Kasumi-1 (cell line): ENCODE results near the gene HOXD10.

Source experiments
- DNase-seq, 2 experiments: peaks; one replicate each; lab custom pipeline; 2025; lab: John Stamatoyannopoulos, UW

The HOXD10 gene

GRCh38 chr2:176123411-176124109 lies 7.0 kb downstream of the HOXD10 start:
- DNase-seq, result no peak

GRCh38 chr2:176124110-176124946 lies 7.8 kb downstream of the HOXD10 start:
- no peak for DNase-seq

GRCh38 chr2:176124947-176125771 lies 8.6 kb downstream of the HOXD10 start:
- DNase-seq, result no peak

- DNase-seq, result no peak
Observed at GRCh38 chr2:176125772-176126054, 9.1 kb downstream of the HOXD10 start.

- DNase-seq, result peak; percentile 78 to 79
Observed at GRCh38 chr2:176126929-176127773, 10.6 kb downstream of the HOXD10 start.

GRCh38 chr2:176127774-176128072 lies 11.1 kb downstream of the HOXD10 start:
- no peak for DNase-seq

- DNase-seq, result peak; percentile 61 to 72
Observed at GRCh38 chr2:176128172-176128981, 11.8 kb downstream of the HOXD10 start.

GRCh38 chr2:176128982-176129796 lies 12.6 kb downstream of the HOXD10 start, which contains the start of gene HOXD8:
Gene HOXD8 (plus strand): TSS chr2:176129705. CDS start chr2:176130367, 662 bp downstream.
- peak; percentile 61 to 72 for DNase-seq

- DNase-seq, result no peak
Observed at GRCh38 chr2:176129813-176130146, 13.2 kb downstream of the HOXD10 start.

- DNase-seq, result peak in 1 of 2 experiments; percentile 38
Observed at GRCh38 chr2:176130147-176130956, 13.8 kb downstream of the HOXD10 start.

- peak in 1 of 2 experiments; percentile 27 for DNase-seq
Observed at GRCh38 chr2:176130957-176131847, 14.6 kb downstream of the HOXD10 start.

- no peak for DNase-seq
Observed at GRCh38 chr2:176131848-176132158, 15.2 kb downstream of the HOXD10 start.

- no peak for DNase-seq
Observed at GRCh38 chr2:176132205-176133171, 15.9 kb downstream of the HOXD10 start.

GRCh38 chr2:176133389-176133788 lies 16.8 kb downstream of the HOXD10 start:
- DNase-seq, result no peak

GRCh38 chr2:176134035-176134434 lies 17.5 kb downstream of the HOXD10 start:
- DNase-seq, result no peak

GRCh38 chr2:176135035-176135440 lies 18.5 kb downstream of the HOXD10 start:
- DNase-seq, result no peak
